Thyroid gland (tissue), 4 donors: ENCODE measurements around the gene LIMK2. TPM values are rescaled to one million over a fixed set of nuclear protein-coding genes. Genes with fewer than 3 reads are reported as not detected.
"Not testable (repeated sequence)": the region's sequence is repeated elsewhere in the genome, so short reads cannot be mapped to it uniquely, and the experiment has no call there.

Experiments
- DNase-seq, 2 donors: peaks; one replicate each; pipeline ENCODE4 v3.0.0-alpha.2; 2019
- H3K27ac ChIP-seq, 3 donors: fragments of 200-600 bp; sonication (generic); 1 replicate in 2 of 3; 2 replicates in 1 of 3; pipeline ENCODE4 v1.5.1; 2016 to 2019; ENCODE audit warnings: mild to moderate bottlenecking in 1 of 3, moderate library complexity in 1 of 3
- H3K27me3 ChIP-seq: fragments of 200-600 bp; sonication (generic); one replicate; pipeline ENCODE4 v1.5.1; 2019
- H3K36me3 ChIP-seq, 2 donors: fragments of 200-600 bp; sonication (generic); one replicate each; pipeline ENCODE4 v1.5.1; 2016 to 2019
- H3K4me1 ChIP-seq, 2 donors: fragments of 200-600 bp; sonication (generic); one replicate each; pipeline ENCODE4 v1.5.1; 2017 to 2019
- H3K4me3 ChIP-seq, 3 donors: fragments of 200-600 bp; sonication (generic); replicated peaks in 1 of 3; 1 replicate in 2 of 3; 2 replicates in 1 of 3; pipeline ENCODE4 v1.5.1; 2016; ENCODE audit warnings: mild to moderate bottlenecking in 1 of 3
- H3K9me3 ChIP-seq: fragments of 200-600 bp; sonication (generic); one replicate; pipeline ENCODE4 v1.5.1; 2017
- POLR2A ChIP-seq, 2 donors: fragments of 450-650 bp; IDR thresholded peaks; one replicate each; pipeline ENCODE4 v1.6.1; 2017; ENCODE audit warnings: antibody characterized with exemption in 2 of 2, mild to moderate bottlenecking in 2 of 2, moderate library complexity in 1 of 2
- WGBS, 2 donors: methylation state at CpG; one replicate each; pipeline ENCODE4 v1.1.5; 2017; 5-methylcytosine and 5-hydroxymethylcytosine counted together
- intact Hi-C: fragments of 100-400 bp; cut with DNase I; formaldehyde crosslinking; loops from one replicate; pipeline ENCODE4 v1.15.1; 2023
- total RNA-seq, 4 donors: library from RNA; depleted of rRNA; stranded (reverse); fragments of >200 nt; gene quantifications; one replicate each; pipeline ENCODE4 v1.2.3, GENCODE V29; 2016
- TF ChIP-seq, protein P1 (sequence below), 6 experiments: fragments of 200-600 bp in 3 of 6; fragments of 450-650 bp in 3 of 6; sonication (generic) in 3 of 6; IDR thresholded peaks; one replicate each; pipeline ENCODE4 v1.5.1; 2016 to 2019; ENCODE audit warnings: antibody characterized with exemption in 6 of 6, mild to moderate bottlenecking in 2 of 6, inconsistent platforms in 1 of 6, moderate library complexity in 1 of 6

LIMK2 gene
- total RNA-seq, 4 donors from 2014 or later = 85.0 to 123 (median 99.4) TPM

DNA sequence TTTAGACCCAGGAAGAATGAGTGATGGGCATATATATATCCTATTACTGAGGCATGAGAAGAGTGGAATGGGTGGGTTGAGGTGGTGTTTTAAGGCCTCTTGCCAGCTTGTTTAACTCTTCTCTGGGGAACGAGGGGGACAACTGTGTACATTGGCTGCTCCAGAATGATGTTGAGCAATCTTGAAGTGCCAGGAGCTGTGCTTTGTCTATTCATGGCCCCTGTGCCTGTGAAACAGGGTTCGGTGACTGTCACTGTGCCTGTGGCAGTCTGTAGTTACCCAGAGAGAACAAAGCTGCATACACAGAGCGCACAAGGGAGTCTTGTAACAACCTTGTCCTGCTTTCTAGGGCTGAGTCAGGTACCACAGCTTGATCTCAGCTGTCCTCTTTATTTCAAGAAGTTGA, 11.7 kb downstream of the LIMK2 start:
- H3K27me3 ChIP-seq = no peaks in the 10 kb centered on the region
- H3K36me3 ChIP-seq = no peaks in the 10 kb centered on the region
- H3K4me3 ChIP-seq = no peak overlapping the region
- DNase-seq = peak; percentile 37 to 51
- no peaks in the 10 kb centered on the region for H3K9me3 ChIP-seq
- H3K27ac ChIP-seq = peak overlapping the region; percentile 44 to 70 (median 63)
- H3K4me1 ChIP-seq = peaks cover 59 to 62% of the 10 kb centered on the region in 2 donors
- intact Hi-C loops = no loop called here
- no peak for TF ChIP-seq POLR2A (IDR thresholded peaks at IDR 0.05)
- TF ChIP-seq, protein P1, sequence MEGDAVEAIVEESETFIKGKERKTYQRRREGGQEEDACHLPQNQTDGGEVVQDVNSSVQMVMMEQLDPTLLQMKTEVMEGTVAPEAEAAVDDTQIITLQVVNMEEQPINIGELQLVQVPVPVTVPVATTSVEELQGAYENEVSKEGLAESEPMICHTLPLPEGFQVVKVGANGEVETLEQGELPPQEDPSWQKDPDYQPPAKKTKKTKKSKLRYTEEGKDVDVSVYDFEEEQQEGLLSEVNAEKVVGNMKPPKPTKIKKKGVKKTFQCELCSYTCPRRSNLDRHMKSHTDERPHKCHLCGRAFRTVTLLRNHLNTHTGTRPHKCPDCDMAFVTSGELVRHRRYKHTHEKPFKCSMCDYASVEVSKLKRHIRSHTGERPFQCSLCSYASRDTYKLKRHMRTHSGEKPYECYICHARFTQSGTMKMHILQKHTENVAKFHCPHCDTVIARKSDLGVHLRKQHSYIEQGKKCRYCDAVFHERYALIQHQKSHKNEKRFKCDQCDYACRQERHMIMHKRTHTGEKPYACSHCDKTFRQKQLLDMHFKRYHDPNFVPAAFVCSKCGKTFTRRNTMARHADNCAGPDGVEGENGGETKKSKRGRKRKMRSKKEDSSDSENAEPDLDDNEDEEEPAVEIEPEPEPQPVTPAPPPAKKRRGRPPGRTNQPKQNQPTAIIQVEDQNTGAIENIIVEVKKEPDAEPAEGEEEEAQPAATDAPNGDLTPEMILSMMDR (IDR thresholded peaks at IDR 0.05) = no peak
- WGBS, 2 donors = 38 to 49% methylated on average over 3 of the region's 3 CpGs

DNA sequence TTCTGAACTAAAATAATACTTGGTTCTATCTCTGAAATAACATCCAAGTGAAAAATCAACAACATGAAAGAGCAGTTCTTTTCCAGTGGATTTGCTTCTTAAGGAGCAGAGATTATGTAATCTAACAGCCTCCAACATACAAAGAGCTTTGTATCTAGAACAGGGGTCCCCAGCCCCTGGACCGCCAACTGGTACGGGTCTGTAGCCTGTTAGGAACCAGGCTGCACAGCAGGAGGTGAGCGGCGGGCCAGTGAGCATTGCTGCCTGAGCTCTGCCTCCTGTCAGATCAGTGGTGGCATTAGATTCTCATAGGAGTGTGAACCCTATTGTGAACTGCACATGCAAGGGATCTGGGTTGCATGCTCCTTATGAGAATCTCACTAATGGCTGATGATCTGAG, 12.6 kb downstream of the LIMK2 start:
- peaks cover 58 to 62% of the 10 kb centered on the region in 2 donors for H3K4me1 ChIP-seq
- H3K4me3 ChIP-seq, H3K9me3 ChIP-seq, intact Hi-C loops, H3K27me3 ChIP-seq, DNase-seq, H3K36me3 ChIP-seq: not testable (repeated sequence)
- peak overlapping the region; percentile 5 to 70 (median 63) for H3K27ac ChIP-seq
- 56 to 59% methylated on average over 4 of the region's 4 CpGs for WGBS, 2 donors

GRCh38 chr22:31227186-31227585, 15.1 kb downstream of the LIMK2 start:
- peak overlapping the region in 1 of 3 donors; percentile 34 for H3K27ac ChIP-seq
- 55 to 95% methylated on average over 1 of the region's 1 CpG for WGBS, 2 donors
- H3K9me3 ChIP-seq = no peaks in the 10 kb centered on the region
- TF ChIP-seq, protein P1 (IDR thresholded peaks at IDR 0.05) = no peak
- no peaks in the 10 kb centered on the region for H3K27me3 ChIP-seq
- no peaks in the 10 kb centered on the region for H3K36me3 ChIP-seq
- DNase-seq = no peak
- intact Hi-C loops = no loop called here
- peaks cover 53 to 66% of the 10 kb centered on the region in 2 donors for H3K4me1 ChIP-seq
- no peak overlapping the region for H3K4me3 ChIP-seq

- Histone ChIP-seq H3K9me3 (no peaks in the 10 kb centered on the region), H3K4me1 (peaks cover 34 to 57% of the 10 kb centered on the region in 2 donors), H3K4me3 (no peak overlapping the region), H3K27me3 (no peaks in the 10 kb centered on the region), H3K27ac (peak overlapping the region; percentile 73 to 88 (median 76)), H3K36me3 (no peaks in the 10 kb centered on the region)
- DNase-seq = peak; percentile 69 to 70
- TF ChIP-seq, protein P1 (IDR thresholded peaks at IDR 0.05) = no peak
- TF ChIP-seq POLR2A (IDR thresholded peaks at IDR 0.05) = no peak
- intact Hi-C loops = loop anchor here (10.0 kb wide), 1 partner anchor 115 kb away; no protein-coding TSS in a partner anchor
- 65 to 78% methylated on average over 3 of the region's 3 CpGs for WGBS, 2 donors
Observed at GRCh38 chr22:31229402-31230079, 17.4 kb downstream of the LIMK2 start.

- Histone ChIP-seq H3K4me3 (no peak overlapping the region), H3K9me3 (no peaks in the 10 kb centered on the region), H3K4me1 (peaks cover 26 to 49% of the 10 kb centered on the region in 2 donors), H3K27me3 (no peaks in the 10 kb centered on the region), H3K36me3 (no peaks in the 10 kb centered on the region), H3K27ac (peak overlapping the region; percentile 73 to 88 (median 76))
- no peak for DNase-seq
- intact Hi-C loops = loop anchor here (10.0 kb wide), 1 partner anchor 116 kb away; no protein-coding TSS in a partner anchor
- TF ChIP-seq, protein P1 (IDR thresholded peaks at IDR 0.05) = no peak
- TF ChIP-seq POLR2A (IDR thresholded peaks at IDR 0.05) = no peak
- 68 to 75% methylated on average over 6 of the region's 6 CpGs for WGBS, 2 donors
Observed at GRCh38 chr22:31230155-31230870, 18.2 kb downstream of the LIMK2 start.
